GM19328 (cell line): ENCODE measurements around the gene LAMC3.

Experiments used
- ATAC-seq: cut with Tn5 transposase; IDR thresholded peaks from one replicate; pipeline ENCODE4 v1.9.1; 2021; ENCODE audit warnings: mild to moderate bottlenecking, moderate library complexity; ENCODE audit not compliant: unreplicated experiment

The LAMC3 gene

DNA sequence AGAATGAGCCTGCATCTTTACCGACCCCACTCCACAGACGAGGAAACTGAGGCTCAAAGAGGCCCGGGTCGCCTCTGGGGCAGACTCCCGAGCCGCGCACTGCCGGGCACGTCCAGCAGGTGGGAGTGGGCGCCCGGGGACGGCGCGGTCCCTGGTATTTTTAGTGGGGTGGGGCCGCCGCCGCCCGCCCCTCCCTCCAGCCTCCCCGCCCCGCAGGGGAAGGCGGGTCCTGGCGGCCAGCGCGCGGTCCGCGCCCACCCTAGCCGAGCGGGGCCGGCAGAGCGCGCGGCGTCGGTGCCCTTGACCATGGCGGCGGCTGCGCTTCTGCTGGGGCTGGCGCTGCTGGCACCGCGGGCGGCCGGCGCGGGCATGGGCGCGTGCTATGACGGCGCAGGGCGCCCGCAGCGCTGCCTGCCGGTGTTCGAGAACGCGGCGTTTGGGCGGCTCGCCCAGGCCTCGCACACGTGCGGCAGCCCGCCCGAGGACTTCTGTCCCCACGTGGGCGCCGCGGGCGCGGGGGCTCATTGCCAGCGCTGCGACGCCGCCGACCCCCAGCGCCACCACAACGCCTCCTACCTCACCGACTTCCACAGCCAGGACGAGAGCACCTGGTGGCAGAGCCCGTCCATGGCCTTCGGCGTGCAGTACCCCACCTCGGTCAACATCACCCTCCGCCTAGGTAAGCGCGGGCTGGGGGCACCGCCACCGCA, at the start of gene LAMC3:
LAMC3 (plus strand) TSS at position 266 of the 710 bp plus-strand sequence; CDS start at position 307, 41 bp downstream.
- ATAC-seq, result no peak

GRCh38 chr9:130959809-130960334, 49.1 kb upstream of the LAMC3 start:
- ATAC-seq, result no peak

GRCh38 chr9:130960522-130961378, 48.2 kb upstream of the LAMC3 start:
- no peak for ATAC-seq

GRCh38 chr9:130961511-130962300, 47.3 kb upstream of the LAMC3 start:
- no peak for ATAC-seq

- no peak for ATAC-seq
These were observed 46.3 kb upstream of the LAMC3 start for GRCh38 chr9:130962418-130963316.

DNA sequence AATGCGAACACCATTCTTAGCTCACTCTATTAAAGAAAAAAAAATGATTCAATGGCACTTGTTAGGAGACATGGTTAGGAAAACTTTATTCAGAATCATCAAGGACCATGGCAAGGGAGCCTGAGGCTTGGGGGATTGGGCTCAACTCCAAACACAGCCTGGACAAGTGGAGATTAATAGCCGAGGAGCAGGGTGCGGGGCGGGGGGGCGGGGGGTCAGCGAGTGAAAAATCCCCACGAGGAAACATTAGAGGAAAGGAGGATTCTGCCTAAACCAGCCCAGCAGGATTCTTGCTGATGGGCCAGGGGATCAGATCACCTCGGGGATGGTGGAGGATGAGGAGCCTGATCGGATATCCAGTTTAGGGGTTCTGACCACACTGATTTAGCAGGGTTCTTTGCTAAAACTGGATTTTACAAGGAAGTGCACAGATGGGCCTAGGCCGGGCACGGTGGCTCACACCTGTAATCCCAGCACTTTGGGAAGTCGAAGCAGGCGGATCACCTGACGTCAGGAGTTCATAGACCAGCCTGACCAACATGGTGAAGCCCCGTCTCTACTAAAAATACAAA, 45.6 kb upstream of the LAMC3 start:
- no peak for ATAC-seq

GRCh38 chr9:130963916-130964315, 45.1 kb upstream of the LAMC3 start:
- no peak for ATAC-seq

- no peak for ATAC-seq
These were observed 43.3 kb upstream of the LAMC3 start for GRCh38 chr9:130965680-130966079.

DNA sequence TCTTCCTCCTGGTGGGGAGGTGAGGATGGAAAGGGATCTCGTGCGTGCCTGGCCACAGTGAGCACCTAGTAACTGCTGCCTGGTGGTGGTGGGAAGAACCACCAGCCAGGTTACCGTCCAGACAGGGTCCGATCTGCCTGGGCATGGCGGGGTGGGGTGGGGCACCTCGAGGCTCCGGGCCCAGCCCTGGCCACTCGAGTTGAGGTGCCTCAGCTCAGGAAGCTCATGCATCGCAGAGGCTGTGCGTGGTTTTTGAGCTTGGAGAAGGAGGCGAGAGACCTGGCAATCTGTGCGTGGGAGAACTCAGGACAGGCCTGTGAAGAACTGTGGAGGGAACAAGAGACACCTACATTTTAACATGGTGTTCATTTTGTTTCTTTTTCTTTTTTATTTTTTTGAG, 38.9 kb upstream of the LAMC3 start:
- no peak for ATAC-seq

DNA sequence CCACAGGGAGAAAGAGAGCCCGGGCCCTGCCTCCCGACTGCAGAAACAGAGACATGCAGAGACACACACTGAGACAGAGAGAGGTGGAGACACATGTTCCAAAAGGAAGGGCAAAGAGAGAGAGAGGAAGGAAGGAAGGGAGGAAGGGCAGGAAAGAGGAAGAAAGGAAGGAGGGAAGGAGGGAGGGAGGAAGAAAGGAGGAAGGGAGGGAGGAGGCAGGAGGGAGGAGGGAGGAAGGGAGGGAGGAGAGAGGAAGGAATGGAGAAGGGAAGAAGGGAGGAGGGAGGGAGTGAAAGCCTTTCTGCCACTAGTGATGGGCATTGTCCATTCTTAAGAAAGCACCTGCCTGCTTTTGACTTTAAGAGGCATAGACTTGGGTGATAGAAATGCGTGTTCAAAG, 38.1 kb upstream of the LAMC3 start:
- no peak for ATAC-seq

- ATAC-seq, result no peak
These were observed 37.6 kb upstream of the LAMC3 start for GRCh38 chr9:130971294-130971849.

DNA sequence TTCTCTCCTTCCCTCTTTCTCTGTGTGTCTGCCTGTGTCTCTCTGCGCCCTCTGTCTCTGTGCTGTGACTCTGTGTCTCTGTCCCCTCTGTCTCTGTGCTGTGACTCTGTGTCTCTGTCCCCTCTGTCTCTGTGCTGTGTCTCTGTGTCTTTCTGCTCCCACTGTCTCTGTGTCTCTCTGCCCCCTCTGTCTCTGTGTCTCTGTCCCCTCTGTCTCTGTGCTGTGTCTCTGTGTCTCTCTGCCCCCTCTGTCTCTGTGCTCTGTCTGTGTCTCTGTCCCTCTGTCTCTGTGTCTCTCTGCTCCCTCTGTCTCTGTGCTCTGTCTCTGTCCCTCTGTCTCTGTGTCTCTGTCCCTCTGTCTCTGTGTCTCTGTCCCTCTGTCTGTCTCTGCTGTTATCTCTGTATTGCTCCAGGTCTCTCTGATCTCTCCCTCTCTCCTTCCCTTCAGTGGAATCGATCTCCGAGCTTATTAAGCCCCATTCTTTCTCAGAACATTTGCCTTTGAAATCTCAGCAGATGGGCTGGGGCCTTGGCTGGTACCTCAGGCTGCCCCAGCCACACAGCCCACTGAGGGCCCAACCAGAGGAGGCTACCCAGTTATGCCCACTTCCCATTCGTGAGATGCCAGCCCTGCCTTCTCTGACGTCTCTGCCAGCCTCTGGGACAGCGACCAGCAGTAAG, 36.6 kb upstream of the LAMC3 start:
- no peak for ATAC-seq

GRCh38 chr9:130972957-130973685, 35.9 kb upstream of the LAMC3 start:
- no peak for ATAC-seq

GRCh38 chr9:130973686-130974281, 35.2 kb upstream of the LAMC3 start:
- ATAC-seq, result no peak

- no peak for ATAC-seq
These were observed 34.3 kb upstream of the LAMC3 start for GRCh38 chr9:130974697-130975096.

- ATAC-seq, result no peak
These were observed 33.8 kb upstream of the LAMC3 start for GRCh38 chr9:130975156-130975555.

DNA sequence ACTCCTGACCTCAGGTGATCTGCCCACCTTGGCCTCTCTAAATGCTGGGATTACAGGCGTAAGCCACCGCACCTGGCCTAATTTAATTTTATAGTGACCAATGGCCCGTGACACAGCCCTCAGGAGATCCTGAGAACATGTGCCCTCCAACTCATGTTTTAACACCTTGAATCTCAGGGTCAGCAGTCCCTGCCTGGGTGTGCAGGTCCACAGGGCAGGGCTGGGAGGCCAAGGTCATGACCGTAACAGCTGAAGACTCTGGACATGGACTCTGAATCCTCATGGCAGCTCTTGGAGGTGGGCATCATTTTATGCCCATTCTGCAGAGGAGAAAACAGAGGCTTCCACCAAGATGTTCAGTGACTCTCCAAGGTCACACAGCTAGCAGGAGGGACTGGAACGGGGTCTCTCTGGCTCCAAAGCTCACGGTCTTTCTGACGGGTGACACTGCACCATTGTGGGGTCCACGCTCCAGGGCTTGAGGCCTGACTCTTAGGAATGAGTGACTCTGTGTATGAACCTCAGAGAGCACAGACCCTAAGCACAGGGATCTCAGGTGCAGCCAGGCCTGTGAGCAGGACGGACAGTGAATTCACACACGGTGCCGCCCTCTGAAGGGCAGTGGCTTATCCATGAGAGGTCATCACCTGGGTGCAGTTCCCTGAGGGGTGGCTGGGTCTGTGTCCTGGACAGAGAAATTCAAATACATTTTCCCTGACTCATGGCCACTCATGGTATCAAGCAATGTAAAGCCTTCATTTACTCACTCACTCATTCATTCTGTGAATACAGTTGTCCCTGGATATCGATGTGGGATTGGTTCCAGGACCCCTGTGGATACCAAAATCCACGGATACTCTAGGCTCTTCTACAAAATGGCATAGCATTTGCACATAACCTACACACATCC, 32.8 kb upstream of the LAMC3 start:
- no peak for ATAC-seq
